Fibroblast of skin of abdomen (primary cell): ENCODE measurements around the gene USP31. TPM values are rescaled to one million over a fixed set of nuclear protein-coding genes. Genes with fewer than 3 reads are reported as not detected.

ENCODE experiments used
- DNase-seq: peaks from one replicate; pipeline ENCODE4 v3.0.0-alpha.2; 2013
- polyA plus RNA-seq, 2 experiments: library from polyadenylated mRNA; unstranded; fragments of 120-200 nt; gene quantifications; one replicate each; pipeline ENCODE4 v1.2.1, GENCODE V29; 2013; ENCODE audit not compliant: insufficient read length in 2 of 2

USP31 gene
- 4.7 TPM for polyA plus RNA-seq (2013, experiment 1 of 2; ENCODE audit: insufficient read length)
- 4.3 TPM for polyA plus RNA-seq (2013, experiment 2 of 2; ENCODE audit: insufficient read length)

GRCh38 chr16:23149267-23149992 lies at the start of gene USP31:
TSS of gene USP31 (minus strand) at chr16:23149452. CDS start at chr16:23149270, 182 bp downstream.
- DNase-seq: peak; percentile 96

GRCh38 chr16:23196539-23196938 lies 47.3 kb upstream of the USP31 start:
- DNase-seq: no peak

- DNase-seq: no peak
Observed at GRCh38 chr16:23195366-23195978, 46.2 kb upstream of the USP31 start.

GRCh38 chr16:23194497-23195221 lies 45.4 kb upstream of the USP31 start:
- DNase-seq: no peak

- no peak for DNase-seq
Observed at GRCh38 chr16:23188911-23189310, 39.7 kb upstream of the USP31 start.

GRCh38 chr16:23187341-23187740 lies 38.1 kb upstream of the USP31 start:
- DNase-seq: no peak

GRCh38 chr16:23186171-23186570 lies 36.9 kb upstream of the USP31 start:
- DNase-seq: no peak

- no peak for DNase-seq
Observed at GRCh38 chr16:23185656-23186055, 36.4 kb upstream of the USP31 start.

- no peak for DNase-seq
Observed at GRCh38 chr16:23183543-23183862, 34.3 kb upstream of the USP31 start.

- DNase-seq: no peak
Observed at GRCh38 chr16:23182679-23183542, 33.7 kb upstream of the USP31 start, which contains the start of gene SCNN1G. TSS of gene SCNN1G (plus strand) at chr16:23182745. CDS start at chr16:23186272, 3,527 bp downstream.

- peak; percentile 26 for DNase-seq
Observed at GRCh38 chr16:23182206-23182678, 33.0 kb upstream of the USP31 start.

- DNase-seq: no peak
Observed at GRCh38 chr16:23181506-23181905, 32.3 kb upstream of the USP31 start.

- no peak for DNase-seq
Observed at GRCh38 chr16:23175651-23176050, 26.4 kb upstream of the USP31 start.

GRCh38 chr16:23174622-23175021 lies 25.4 kb upstream of the USP31 start:
- peak; percentile 5 for DNase-seq

- DNase-seq: no peak
Observed at GRCh38 chr16:23172994-23173393, 23.7 kb upstream of the USP31 start.

- DNase-seq: no peak
Observed at GRCh38 chr16:23172583-23172982, 23.3 kb upstream of the USP31 start.

GRCh38 chr16:23164736-23165135 lies 15.5 kb upstream of the USP31 start:
- no peak for DNase-seq

- DNase-seq: no peak
Observed at GRCh38 chr16:23163921-23164320, 14.7 kb upstream of the USP31 start.

- DNase-seq: no peak
Observed at GRCh38 chr16:23160574-23160973, 11.3 kb upstream of the USP31 start.

- DNase-seq: no peak
Observed at GRCh38 chr16:23160082-23160481, 10.8 kb upstream of the USP31 start.

- no peak for DNase-seq
Observed at GRCh38 chr16:23158114-23158513, 8.9 kb upstream of the USP31 start.

GRCh38 chr16:23156946-23157460 lies 7.8 kb upstream of the USP31 start:
- no peak for DNase-seq
